Subcutaneous adipose tissue (tissue), 4 donors: ENCODE results near the gene TRMU. TPM values are rescaled to one million over a fixed set of nuclear protein-coding genes. Genes with fewer than 3 reads are reported as not detected.

Experiments
- CTCF ChIP-seq: fragments of 450-650 bp; IDR thresholded peaks from one replicate; pipeline ENCODE4 v1.5.1; 2016; ENCODE audit warnings: low read depth, mild to moderate bottlenecking, control low read depth, antibody characterized with exemption, moderate library complexity
- total RNA-seq, 4 donors: library from RNA; depleted of rRNA; stranded (reverse); fragments of >200 nt; gene quantifications; one replicate each; pipeline ENCODE4 v1.1.0, GENCODE V29; 2016

Gene TRMU
- total RNA-seq, 4 donors from 2014 or later, result 28.7 to 49.0 (median 31.3) TPM

GRCh38 chr22:46329616-46330015 is 5.9 kb upstream of the TRMU start:
- TF ChIP-seq CTCF, result no peak

- no peak for TF ChIP-seq CTCF
These were observed 5.1 kb upstream of the TRMU start for GRCh38 chr22:46330426-46330825.

- TF ChIP-seq CTCF, result no peak
These were observed 4.0 kb upstream of the TRMU start for GRCh38 chr22:46331496-46331895.

GRCh38 chr22:46336119-46337078 is 885 bp downstream of the TRMU start:
- TF ChIP-seq CTCF, result no peak

- no peak for TF ChIP-seq CTCF
These were observed 2.4 kb downstream of the TRMU start for GRCh38 chr22:46337870-46338269.

- no peak for TF ChIP-seq CTCF
These were observed 3.1 kb downstream of the TRMU start for GRCh38 chr22:46338636-46339035.

GRCh38 chr22:46339956-46340355 is 4.4 kb downstream of the TRMU start:
- no peak for TF ChIP-seq CTCF
